ENCODE measurements around the gene CCDC83.
"Not testable (repeated sequence)": the region's sequence is repeated elsewhere in the genome, so short reads cannot be mapped to it uniquely, and the experiment has no call there.

Gene CCDC83

DNA sequence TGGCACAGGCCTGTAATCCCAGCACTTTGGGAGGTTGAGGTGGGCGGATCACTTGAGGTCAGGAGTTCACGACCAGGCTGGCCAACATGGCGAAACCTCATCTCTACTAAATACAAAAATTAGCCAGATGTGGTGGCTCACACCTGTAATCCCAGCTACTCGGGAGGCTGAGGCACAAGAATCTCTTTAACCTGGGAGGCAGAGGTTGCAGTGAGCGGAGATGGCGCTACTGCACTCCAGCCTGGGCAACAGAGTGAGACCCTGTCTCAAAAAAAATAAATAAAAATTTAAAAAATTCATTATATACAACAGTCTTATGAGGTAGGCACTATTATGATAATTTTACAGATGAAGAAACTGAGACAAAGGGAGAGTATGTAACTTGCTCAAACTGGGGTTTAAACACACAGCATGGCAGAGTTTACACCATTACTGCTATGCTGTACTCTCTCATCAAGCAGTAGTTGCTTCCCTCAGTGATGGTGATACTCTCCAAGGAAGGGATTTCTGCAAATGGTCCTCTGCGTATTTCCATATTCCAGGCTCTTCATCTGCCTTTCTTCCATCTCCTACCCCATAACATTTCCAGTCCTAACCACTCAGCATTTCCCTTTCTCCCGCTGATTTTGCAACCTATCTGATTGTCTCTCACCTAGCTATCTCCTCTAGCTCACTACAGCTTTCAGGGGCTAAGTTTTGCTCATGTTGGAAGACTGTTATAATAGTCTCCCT lies 95.3 kb downstream of the CCDC83 start:
- no peak for DNase-seq (ENCODE audit: extremely low read depth, insufficient read length)
- no peaks in the 10 kb centered on the region for H3K27me3 ChIP-seq (replicated peaks; ENCODE audit: control insufficient read depth, insufficient read depth, low read length)
- TF ChIP-seq, protein P1, sequence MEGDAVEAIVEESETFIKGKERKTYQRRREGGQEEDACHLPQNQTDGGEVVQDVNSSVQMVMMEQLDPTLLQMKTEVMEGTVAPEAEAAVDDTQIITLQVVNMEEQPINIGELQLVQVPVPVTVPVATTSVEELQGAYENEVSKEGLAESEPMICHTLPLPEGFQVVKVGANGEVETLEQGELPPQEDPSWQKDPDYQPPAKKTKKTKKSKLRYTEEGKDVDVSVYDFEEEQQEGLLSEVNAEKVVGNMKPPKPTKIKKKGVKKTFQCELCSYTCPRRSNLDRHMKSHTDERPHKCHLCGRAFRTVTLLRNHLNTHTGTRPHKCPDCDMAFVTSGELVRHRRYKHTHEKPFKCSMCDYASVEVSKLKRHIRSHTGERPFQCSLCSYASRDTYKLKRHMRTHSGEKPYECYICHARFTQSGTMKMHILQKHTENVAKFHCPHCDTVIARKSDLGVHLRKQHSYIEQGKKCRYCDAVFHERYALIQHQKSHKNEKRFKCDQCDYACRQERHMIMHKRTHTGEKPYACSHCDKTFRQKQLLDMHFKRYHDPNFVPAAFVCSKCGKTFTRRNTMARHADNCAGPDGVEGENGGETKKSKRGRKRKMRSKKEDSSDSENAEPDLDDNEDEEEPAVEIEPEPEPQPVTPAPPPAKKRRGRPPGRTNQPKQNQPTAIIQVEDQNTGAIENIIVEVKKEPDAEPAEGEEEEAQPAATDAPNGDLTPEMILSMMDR (IDR thresholded peaks at IDR 0.05; ENCODE audit: insufficient read depth, low read length, poor library complexity, severe bottlenecking) = no peak
- H3K4me3 ChIP-seq (replicated peaks; ENCODE audit: low read depth, low read length) = no peak overlapping the region
- peaks cover under 1% of the 10 kb centered on the region; the same call in 1 of the 2 replicates for H3K36me3 ChIP-seq (ENCODE audit: control insufficient read depth, insufficient read depth, low read length)

GRCh38 chr11:85951049-85951405 lies 95.8 kb downstream of the CCDC83 start:
- H3K4me3 ChIP-seq (replicated peaks; ENCODE audit: low read depth, low read length) = no peak overlapping the region
- TF ChIP-seq, protein P1 (IDR thresholded peaks at IDR 0.05; ENCODE audit: insufficient read depth, low read length, poor library complexity, severe bottlenecking) = no peak

DNA sequence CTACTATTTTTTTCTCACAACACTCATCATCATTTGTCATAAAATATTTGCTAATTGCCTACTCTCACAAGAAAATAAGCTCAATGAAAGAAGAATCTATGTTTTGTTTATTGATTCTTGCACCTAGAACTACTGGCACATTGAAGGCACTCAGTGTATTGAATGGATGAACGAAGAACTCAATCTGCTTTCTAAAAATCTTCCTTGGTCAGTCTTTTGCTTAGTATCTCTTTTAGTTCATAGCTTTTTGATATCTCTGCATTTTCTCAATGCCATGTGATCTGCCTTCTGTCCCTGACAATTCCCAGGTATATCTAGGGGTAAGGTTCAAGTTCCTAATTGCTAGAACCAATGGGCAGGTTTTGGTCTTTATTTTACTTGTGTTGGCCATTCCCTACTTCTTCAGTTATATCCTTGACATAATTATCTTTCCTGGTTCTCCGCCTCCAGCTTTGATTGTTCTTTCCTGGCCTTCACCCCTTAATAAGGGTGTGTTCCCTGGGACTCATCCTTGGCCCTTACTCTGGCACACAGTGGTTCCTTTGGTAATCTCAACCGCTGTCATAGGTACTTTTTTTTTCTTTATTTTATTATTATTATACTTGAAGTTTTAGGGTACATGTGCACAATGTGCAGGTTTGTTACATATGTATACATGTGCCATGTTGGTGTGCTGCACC lies 96.4 kb downstream of the CCDC83 start:
- DNase-seq (ENCODE audit: extremely low read depth, insufficient read length) = no peak
- Histone ChIP-seq H3K27me3 (replicated peaks; ENCODE audit: control insufficient read depth, insufficient read depth, low read length) (no peaks in the 10 kb centered on the region), H3K36me3 (ENCODE audit: control insufficient read depth, insufficient read depth, low read length) (peaks cover 4% of the 10 kb centered on the region; the same call in 1 of the 2 replicates), H3K4me3 (replicated peaks; ENCODE audit: low read depth, low read length) (no peak overlapping the region)
- TF ChIP-seq, protein P1 (IDR thresholded peaks at IDR 0.05; ENCODE audit: insufficient read depth, low read length, poor library complexity, severe bottlenecking) = no peak

More at GRCh38 chr11:85951049-85951405, 95.8 kb downstream of the CCDC83 start:
- Histone ChIP-seq H3K27me3 (replicated peaks; ENCODE audit: control insufficient read depth, insufficient read depth, low read length) (no peaks in the 10 kb centered on the region), H3K36me3 (ENCODE audit: control insufficient read depth, insufficient read depth, low read length) (peaks cover 3% of the 10 kb centered on the region; the same call in 1 of the 2 replicates)
- no peak for DNase-seq (ENCODE audit: extremely low read depth, insufficient read length)

DNA sequence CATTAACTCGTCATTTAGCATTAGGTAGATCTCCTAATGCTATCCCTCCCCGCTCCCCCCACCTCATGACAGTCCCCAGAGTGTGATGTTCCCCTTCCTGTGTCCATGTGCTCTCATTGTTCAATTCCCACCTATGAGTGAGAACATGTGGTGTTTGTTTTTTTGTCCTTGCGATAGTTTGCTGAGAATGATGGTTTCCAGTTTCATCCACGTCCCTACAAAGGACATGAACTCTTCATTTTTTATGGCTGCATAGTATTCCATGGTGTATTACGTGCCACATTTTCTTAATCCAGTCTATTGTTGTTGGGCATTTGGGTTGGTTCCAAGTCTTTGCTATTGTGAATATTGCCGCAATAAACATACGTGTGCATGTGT lies 96.9 kb downstream of the CCDC83 start:
- DNase-seq (ENCODE audit: extremely low read depth, insufficient read length); H3K4me3 ChIP-seq (replicated peaks; ENCODE audit: low read depth, low read length); H3K27me3 ChIP-seq (replicated peaks; ENCODE audit: control insufficient read depth, insufficient read depth, low read length); H3K36me3 ChIP-seq (ENCODE audit: control insufficient read depth, insufficient read depth, low read length): not testable (repeated sequence)

GRCh38 chr11:85953491-85954143 lies 98.4 kb downstream of the CCDC83 start:
- Histone ChIP-seq H3K36me3 (ENCODE audit: control insufficient read depth, insufficient read depth, low read length) (peaks cover 6% of the 10 kb centered on the region; the same call in 1 of the 2 replicates), H3K27me3 (replicated peaks; ENCODE audit: control insufficient read depth, insufficient read depth, low read length) (no peaks in the 10 kb centered on the region), H3K4me3 (replicated peaks; ENCODE audit: low read depth, low read length) (no peak overlapping the region)
- TF ChIP-seq, protein P1 (IDR thresholded peaks at IDR 0.05; ENCODE audit: insufficient read depth, low read length, poor library complexity, severe bottlenecking) = no peak
- DNase-seq (ENCODE audit: extremely low read depth, insufficient read length) = no peak

GRCh38 chr11:85955531-85955930 lies 100.3 kb downstream of the CCDC83 start:
- Histone ChIP-seq H3K27me3 (replicated peaks; ENCODE audit: control insufficient read depth, insufficient read depth, low read length) (no peaks in the 10 kb centered on the region), H3K4me3 (replicated peaks; ENCODE audit: low read depth, low read length) (no peak overlapping the region), H3K36me3 (ENCODE audit: control insufficient read depth, insufficient read depth, low read length) (peaks cover 6% of the 10 kb centered on the region)
- no peak for DNase-seq (ENCODE audit: extremely low read depth, insufficient read length)
- TF ChIP-seq, protein P1 (IDR thresholded peaks at IDR 0.05; ENCODE audit: insufficient read depth, low read length, poor library complexity, severe bottlenecking) = no peak
